AG09319 (cell line): Measurements from ENCODE around the gene MED15.

Source experiments
- DNase-seq: peaks from one replicate; pipeline ENCODE4 v3.0.0-alpha.2; 2010; ENCODE audit warnings: low read depth; ENCODE audit errors: extremely low read depth
- CTCF ChIP-seq: IDR thresholded peaks from 2 replicates; pipeline ENCODE4 v1.5.1; 2011; ENCODE audit warnings: low read depth, mild to moderate bottlenecking, inconsistent platforms, low read length, moderate library complexity

Gene MED15

DNA sequence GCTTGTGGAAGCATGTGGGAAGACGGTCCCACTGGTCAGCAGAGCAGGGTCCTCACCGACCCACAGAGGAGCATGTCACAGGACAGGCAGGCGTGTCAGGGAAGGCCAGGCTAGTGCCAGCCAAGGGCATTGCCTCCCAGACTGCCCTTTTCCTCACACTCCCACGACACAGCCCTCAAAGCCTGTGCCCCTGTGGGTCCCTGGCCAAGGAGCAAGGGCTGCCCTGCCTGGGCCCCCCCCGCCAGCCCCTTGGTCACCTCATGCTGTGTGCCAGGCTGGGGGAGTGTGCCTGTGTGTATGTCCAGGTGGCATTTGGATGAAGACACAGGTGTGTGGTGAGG, 74.7 kb downstream of the MED15 start:
- no peak for DNase-seq
- TF ChIP-seq CTCF = no peak

GRCh38 chr22:20582520-20583361, 75.3 kb downstream of the MED15 start:
- DNase-seq = no peak
- no peak for TF ChIP-seq CTCF

DNA sequence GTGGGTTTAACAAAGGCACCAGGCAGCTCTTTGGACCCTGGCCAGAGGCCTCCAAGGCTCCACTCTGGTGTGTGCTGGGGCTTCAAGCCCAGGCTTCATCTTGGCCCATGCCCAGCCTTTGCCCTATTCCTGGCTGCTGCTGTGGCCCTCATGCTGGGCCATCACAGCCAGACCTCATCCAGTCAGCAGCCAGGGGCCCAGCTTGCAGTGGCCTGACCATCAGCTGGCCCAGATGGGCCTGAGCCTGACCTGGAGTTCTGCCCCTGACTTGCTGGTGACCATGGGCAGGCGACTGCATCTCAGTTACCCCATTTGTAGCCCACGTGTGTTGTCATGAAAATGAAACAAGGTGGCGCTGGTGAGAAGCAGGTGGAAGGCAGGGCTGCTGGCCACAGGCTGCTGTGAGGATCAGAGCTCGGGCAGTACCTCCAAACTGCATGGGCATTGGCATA, 76.1 kb downstream of the MED15 start:
- no peak for DNase-seq
- TF ChIP-seq CTCF = no peak

DNA sequence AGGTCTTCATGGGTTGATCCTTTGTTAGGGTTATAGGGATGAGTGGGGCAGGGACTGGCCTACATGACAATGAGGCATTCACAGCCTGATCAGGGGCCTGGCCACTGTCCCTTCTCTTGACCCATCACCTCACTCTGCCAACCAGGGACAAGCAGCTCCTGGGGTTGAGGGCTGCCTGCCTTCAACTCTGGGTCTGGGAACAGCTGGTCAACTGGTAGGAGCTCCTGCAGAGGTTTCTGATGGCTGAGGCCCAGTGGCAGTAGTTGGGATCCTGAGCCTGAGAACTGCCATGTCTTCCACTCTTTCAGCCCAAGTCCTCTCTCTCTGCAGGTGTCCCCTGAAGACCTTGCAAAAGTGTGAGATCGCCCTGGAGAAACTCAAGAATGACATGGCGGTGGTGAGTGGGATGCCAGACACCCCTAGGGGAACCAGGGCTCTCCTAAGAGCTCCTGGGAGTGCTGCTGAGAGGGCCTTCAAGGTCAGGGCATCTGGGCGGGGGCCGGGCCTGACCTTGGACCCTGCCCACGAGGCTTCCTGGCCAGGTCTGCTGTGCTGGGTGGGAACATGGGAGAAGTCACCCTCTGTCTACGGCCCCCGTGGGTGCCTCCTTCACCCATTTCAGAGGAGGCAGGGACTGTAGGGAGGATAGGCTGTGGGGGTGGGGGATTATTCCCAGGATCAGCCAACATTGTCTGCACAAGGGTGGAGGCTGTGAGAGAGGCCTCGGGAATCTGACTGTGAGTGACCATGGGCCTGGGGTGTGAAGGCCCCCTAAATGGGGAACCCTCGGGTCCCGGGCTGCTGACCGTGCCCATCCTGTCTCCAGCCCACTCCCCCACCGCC, 76.8 kb downstream of the MED15 start:
- TF ChIP-seq CTCF = no peak
- no peak for DNase-seq

GRCh38 chr22:20584872-20585638, 77.6 kb downstream of the MED15 start:
- no peak for DNase-seq
- no peak for TF ChIP-seq CTCF

DNA sequence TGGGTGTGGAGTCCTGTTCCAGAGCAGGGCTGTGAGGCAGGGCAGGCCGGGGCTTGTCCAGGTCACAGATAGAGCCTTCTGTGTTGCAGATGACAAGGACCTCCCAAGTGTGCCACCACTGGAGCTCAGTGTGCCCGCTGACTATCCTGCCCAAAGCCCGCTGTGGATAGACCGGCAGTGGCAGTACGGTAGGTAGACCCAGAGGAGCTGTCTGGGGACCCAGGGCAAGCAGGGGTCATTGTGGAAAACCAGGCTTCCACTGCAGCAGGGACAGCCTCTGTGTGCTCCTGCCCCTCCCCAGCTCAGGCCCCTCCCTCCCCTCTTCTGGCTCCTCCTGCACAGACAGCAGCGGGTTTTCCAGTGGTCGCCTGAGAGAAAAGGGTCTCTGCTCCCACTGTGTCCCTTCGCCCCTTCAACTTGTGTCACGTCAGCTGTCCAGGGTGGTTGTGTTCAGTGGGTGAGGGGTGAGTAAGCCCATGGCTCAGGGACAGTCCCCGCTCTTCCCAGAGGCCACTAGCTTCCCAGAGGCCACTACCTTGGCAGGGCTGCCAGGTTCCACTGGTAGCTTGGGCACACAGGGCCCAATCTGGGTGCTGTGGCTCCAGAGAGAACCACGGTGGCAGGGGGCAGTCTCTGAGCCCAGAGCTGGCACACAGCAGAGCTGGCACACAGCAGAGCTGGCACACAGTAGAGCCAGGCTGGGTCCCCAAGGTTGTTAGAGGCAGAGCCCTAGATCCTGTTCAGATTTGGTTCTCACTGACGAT, 78.4 kb downstream of the MED15 start:
- TF ChIP-seq CTCF = no peak
- DNase-seq = no peak
